Measurements from ENCODE around the gene UBAP2. TPM values are rescaled to one million over a fixed set of nuclear protein-coding genes. Genes with fewer than 3 reads are reported as not detected.

The UBAP2 gene
- total RNA-seq, 1 experiment from 2014 or later, result 60.8 TPM

DNA sequence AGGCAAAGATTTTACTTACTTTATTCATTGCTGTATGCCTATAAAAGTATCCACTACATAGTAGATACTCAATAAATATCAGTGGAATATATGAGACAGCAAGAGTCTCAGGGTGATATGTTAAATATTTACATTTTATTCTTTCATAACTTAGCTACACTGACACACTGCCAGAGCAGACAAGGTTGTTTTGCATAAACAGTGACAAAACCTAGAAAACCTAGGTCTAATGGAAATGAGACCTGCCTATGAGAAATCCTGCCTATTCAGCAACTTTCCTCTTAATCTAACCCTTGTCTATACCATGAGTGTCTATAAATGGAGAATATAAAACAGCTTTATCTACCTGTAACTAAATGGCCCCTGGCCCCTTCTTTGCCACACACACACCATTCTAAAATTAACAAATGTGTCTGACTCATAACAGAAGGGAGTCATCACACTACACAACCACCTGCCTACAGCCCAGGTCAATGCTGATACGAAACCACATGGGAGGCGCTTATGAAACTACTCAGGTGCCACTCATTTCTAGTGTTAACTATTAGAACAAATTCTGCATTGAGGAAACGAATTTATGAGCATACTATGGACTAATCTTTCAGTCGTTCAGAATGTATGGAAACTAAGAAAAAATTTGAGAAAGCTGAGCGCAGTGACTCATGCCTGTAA, 60.3 kb downstream of the UBAP2 start:
- Histone ChIP-seq H3K23me2 (ENCODE audit: insufficient read length, low read depth, low read length, poor library complexity, severe bottlenecking) (no peaks in the 10 kb centered on the region), H3K18ac (ENCODE audit: insufficient read length, low read depth, low read length) (no peak overlapping the region), H3T11ph (ENCODE audit: low read length) (no peak overlapping the region), H2AFZ (ENCODE audit: low read length) (no peak overlapping the region), H3K4ac (ENCODE audit: low read depth, low read length) (no peak overlapping the region), H3K14ac (ENCODE audit: insufficient read depth, low read length) (no peak overlapping the region), H3K27ac (ENCODE audit: insufficient read length, low read depth, low read length) (no peak overlapping the region), H3K9me3 (ENCODE audit: control insufficient read depth, low read depth, low read length) (no peaks in the 10 kb centered on the region), H3K27me3 (ENCODE audit: insufficient read depth, low read length) (no peaks in the 10 kb centered on the region), H4K5ac (ENCODE audit: insufficient read length, low read depth, low read length) (no peak overlapping the region), H2BK5ac (ENCODE audit: insufficient read length, low read length) (no peak overlapping the region), H2BK12ac (ENCODE audit: insufficient read length, low read depth, low read length) (peak overlapping the region; percentile 62), H4K8ac (replicated peaks; ENCODE audit: insufficient read length, low read depth, low read length) (no peak overlapping the region), H3K56ac (ENCODE audit: insufficient read length, low read depth, low read length) (no peak overlapping the region), H3K79me1 (ENCODE audit: insufficient read depth, low read depth, low read length, poor library complexity, severe bottlenecking) (peaks cover 3% of the 10 kb centered on the region), H3K9ac (ENCODE audit: extremely low read depth, insufficient read length, low read length) (no peak overlapping the region), H2BK120ac (ENCODE audit: low read depth, low read length, poor library complexity, severe bottlenecking) (no peak overlapping the region), H3K4me2 (ENCODE audit: insufficient read depth, insufficient read length, low read length) (no peak overlapping the region), H4K91ac (ENCODE audit: insufficient read length, low read depth, low read length) (no peak overlapping the region), H3K79me2 (ENCODE audit: insufficient read depth, low read length) (peaks cover 2% of the 10 kb centered on the region; the same call in 1 of the 2 replicates), H2BK20ac (ENCODE audit: low read depth, low read length, poor library complexity, severe bottlenecking) (no peak overlapping the region), H3K4me1 (ENCODE audit: insufficient read depth, low read length) (no peaks in the 10 kb centered on the region), H4K20me1 (ENCODE audit: control insufficient read depth, insufficient read depth, insufficient read length) (no peaks in the 10 kb centered on the region), H2BK15ac (ENCODE audit: low read depth, low read length) (no peak overlapping the region), H3K23ac (ENCODE audit: insufficient read length, low read depth, low read length) (no peak overlapping the region), H2AK5ac (ENCODE audit: insufficient read length, low read length) (no peak overlapping the region)
- Mint-ChIP-seq H3K27me3 (ENCODE audit: low read depth) (no peaks in the 10 kb centered on the region), H3K9me3 (no peaks in the 10 kb centered on the region), H3K4me1 (no peaks in the 10 kb centered on the region), H3K4me3 (no peak overlapping the region), H3K36me3 (ENCODE audit: insufficient read depth in 1 of 3, low read depth in 3 of 3) (peaks cover 17 to 57% (median 41%) of the 10 kb centered on the region in 3 experiments), H3K27ac (no peak overlapping the region)
- no peak for DNase-seq
- WGBS (ENCODE audit: extremely low coverage, insufficient read length, low lambda C conversion rate), result no CpG with 5 or more reads among the region's 5 CpGs
- no peak for TF ChIP-seq CTCF (conservative IDR thresholded peaks at IDR 0.05)

Measured in H9 (cell line).